K562 (cell line): ENCODE measurements around the gene GLIPR1L1. TPM values are rescaled to one million over a fixed set of nuclear protein-coding genes. Genes with fewer than 3 reads are reported as not detected.

Source experiments
- ATAC-seq: fragments of 200-7000 bp; cut with Tn5 transposase; 3 replicates; pipeline ENCODE4 v1.9.1; 2020; ENCODE audit warnings: moderate library complexity
- BruUV-seq: library from RNA; stranded (reverse); fragments of 400-500 nt; replicated peaks from 2 replicates; lab custom pipeline; 2021; lab: Mats Ljungman, UMichigan
- CTCF ChIA-PET: fragments of 300-600 bp; formaldehyde crosslinking; extraction: SDS; loops from one replicate; lab custom pipeline; 2021; ENCODE audit warnings: low intra/inter-chr PET ratio; lab: Yijun Ruan, JAX
- POLR2A ChIA-PET: fragments of 300-600, 350-650 bp; sonication (Branson Sonifier 250); formaldehyde crosslinking; extraction: SDS; loops from one replicate; lab custom pipeline; 2021; ENCODE audit warnings: antibody characterized with exemption, inconsistent platforms; lab: Yijun Ruan, JAX
- DNase-seq, 4 experiments: peaks; one replicate each; pipeline versions ENCODE4 v3.0.0 to v3.0.0-alpha.2; 2011 to 2018; ENCODE audit warnings: low spot score in 3 of 4, mixed read lengths in 3 of 4; ENCODE audit errors: extremely low read depth in 1 of 4
- FAIRE-seq: peaks from 2 replicates; lab custom pipeline; 2011; peaks lifted over from hg19 to GRCh38; lab: Jason Lieb, UNC
- H2AFZ ChIP-seq: 2 replicates; pipeline ENCODE4 v1.6.0; 2011; ENCODE audit warnings: low read depth, low read length, control low read depth, inconsistent platforms
- H3K27ac ChIP-seq: fragments of 200-600 bp; 3 replicates; pipeline ENCODE4 v1.8.0; 2011; ENCODE audit warnings: low read depth, mild to moderate bottlenecking, control low read depth, inconsistent platforms, low read length, moderate library complexity, mixed read lengths; ENCODE audit errors: extremely low read depth
- H3K27me3 ChIP-seq, 2 experiments: fragments of 300-600 bp in 1 of 2; 2 replicates in 1 of 2; 3 replicates in 1 of 2; pipeline versions ENCODE4 v1.6.0 to v1.8.0; 2011; ENCODE audit warnings: inconsistent platforms in 2 of 2, low read length in 2 of 2, mild to moderate bottlenecking in 1 of 2, mixed read lengths in 1 of 2, moderate library complexity in 1 of 2; ENCODE audit not compliant: control insufficient read depth in 2 of 2, insufficient read depth in 2 of 2
- H3K36me3 ChIP-seq: fragments of 300-600 bp; 3 replicates; pipeline ENCODE4 v1.8.0; 2011; ENCODE audit warnings: mild to moderate bottlenecking, low read length, inconsistent platforms; ENCODE audit not compliant: control insufficient read depth, insufficient read depth
- H3K4me1 ChIP-seq, 2 experiments: fragments of 200-600 bp in 1 of 2; replicated peaks in 1 of 2; 2 replicates in 1 of 2; 3 replicates in 1 of 2; pipeline versions ENCODE4 v1.5.1 to v1.8.0; 2011; ENCODE audit warnings: inconsistent platforms in 2 of 2, low read length in 2 of 2, mild to moderate bottlenecking in 1 of 2, mixed read lengths in 1 of 2, moderate library complexity in 1 of 2; ENCODE audit not compliant: control insufficient read depth in 2 of 2, insufficient read depth in 2 of 2
- H3K4me2 ChIP-seq: 2 replicates; pipeline ENCODE4 v1.6.1; 2011; ENCODE audit warnings: low read length, control low read depth, inconsistent platforms, mixed read lengths; ENCODE audit not compliant: insufficient read depth
- H3K4me3 ChIP-seq: fragments of 200-600 bp; sonication (generic), shearing (Covaris generic); 2 replicates; pipeline ENCODE4 v1.5.1; 2016; ENCODE audit warnings: control low read depth, inconsistent platforms
- H3K79me2 ChIP-seq: fragments of 200-600 bp; 3 replicates; pipeline ENCODE4 v1.8.0; 2011; ENCODE audit warnings: low read length, inconsistent platforms; ENCODE audit not compliant: control insufficient read depth, insufficient read depth
- H3K9ac ChIP-seq, 2 experiments: 2 replicates each; pipeline versions ENCODE4 v1.6.0 to v1.6.1; 2011; ENCODE audit warnings: low read depth in 2 of 2, low read length in 2 of 2, control low read depth in 1 of 2, inconsistent platforms in 1 of 2, mild to moderate bottlenecking in 1 of 2, mixed read lengths in 1 of 2; ENCODE audit not compliant: insufficient read depth in 1 of 2
- H3K9me1 ChIP-seq: one replicate; pipeline ENCODE4 v1.6.0; 2011; ENCODE audit warnings: inconsistent platforms, mild to moderate bottlenecking, low read length, moderate library complexity; ENCODE audit not compliant: control insufficient read depth, insufficient read depth
- H3K9me3 ChIP-seq: replicated peaks from 2 replicates; pipeline ENCODE4 v1.5.1; 2011; ENCODE audit warnings: low read depth, low read length, inconsistent platforms; ENCODE audit not compliant: control insufficient read depth, insufficient read depth
- H4K20me1 ChIP-seq: replicated peaks from 2 replicates; pipeline ENCODE4 v1.6.1; 2011; ENCODE audit warnings: low read length, inconsistent platforms, mixed read lengths; ENCODE audit not compliant: control insufficient read depth, insufficient read depth
- ARID1B ChIP-seq: fragments of 450-650 bp; IDR thresholded peaks from 2 replicates; pipeline ENCODE4 v1.6.1; 2016; ENCODE audit warnings: antibody characterized with exemption, mild to moderate bottlenecking, inconsistent platforms
- CCNT2 ChIP-seq: IDR thresholded peaks from 2 replicates; pipeline ENCODE4 v1.6.1; 2011; ENCODE audit warnings: borderline replicate concordance, low read depth, mild to moderate bottlenecking, moderate library complexity, mixed read lengths, low read length; ENCODE audit not compliant: insufficient read length; ENCODE audit errors: extremely low read depth
- FOS ChIP-seq: IDR thresholded peaks from 3 replicates; pipeline ENCODE4 v1.6.1; 2011; ENCODE audit not compliant: insufficient read length; ENCODE audit errors: extremely low read depth
- GTF2A2 ChIP-seq: IDR thresholded peaks from 2 replicates; pipeline ENCODE4 v1.6.1; 2016; ENCODE audit warnings: mild to moderate bottlenecking, missing genetic modification characterization, missing compliant biosample characterization
- GTF2E2 ChIP-seq: fragments of 200-800 bp; sonication (Bioruptor generic); IDR thresholded peaks from 2 replicates; pipeline ENCODE4 v1.6.1; 2016; ENCODE audit warnings: missing genetic modification characterization, missing compliant biosample characterization
- MAX ChIP-seq: sonication (generic); formaldehyde crosslinking; IDR thresholded peaks from 2 replicates; pipeline ENCODE4 v1.9.0; 2022; ENCODE audit warnings: mild to moderate bottlenecking, missing genetic modification reagents
- MED1 ChIP-seq: sonication (generic); formaldehyde crosslinking; IDR thresholded peaks from 2 replicates; pipeline ENCODE4 v1.8.1; 2023; ENCODE audit warnings: missing genetic modification reagents, borderline replicate concordance
- MEIS2 ChIP-seq: fragments of 450-650 bp; IDR thresholded peaks from 2 replicates; pipeline ENCODE4 v1.6.1; 2014; ENCODE audit warnings: mild to moderate bottlenecking; ENCODE audit not compliant: partially characterized antibody
- NCOR1 ChIP-seq: fragments of 450-650 bp; IDR thresholded peaks from 2 replicates; pipeline ENCODE4 v1.6.1; 2016; ENCODE audit warnings: mild to moderate bottlenecking, moderate library complexity
- NFIX ChIP-seq: fragments of 250-450 bp; sonication (Bioruptor Pico); IDR thresholded peaks from 2 replicates; pipeline ENCODE4 v1.4.0; 2020; ENCODE audit warnings: low read depth, mild to moderate bottlenecking, moderate library complexity
- PRMT5 ChIP-seq: sonication (generic); formaldehyde crosslinking; IDR thresholded peaks from 2 replicates; pipeline ENCODE4 v1.5.0; 2020; ENCODE audit warnings: missing genetic modification reagents
- TAF9B ChIP-seq: fragments of 450-650 bp; IDR thresholded peaks from 2 replicates; pipeline ENCODE4 v1.6.1; 2018; ENCODE audit warnings: mild to moderate bottlenecking; ENCODE audit not compliant: partially characterized antibody
- TEAD2 ChIP-seq: fragments of 450-650 bp; IDR thresholded peaks from 2 replicates; pipeline ENCODE4 v1.6.1; 2016; ENCODE audit warnings: missing genetic modification characterization, control low read depth, missing compliant biosample characterization
- UBTF ChIP-seq, 2 experiments: IDR thresholded peaks; 2 replicates each; pipeline ENCODE4 v1.6.1; 2012; ENCODE audit warnings: improper control_type of control experiment in 2 of 2, low read depth in 2 of 2, low read length in 2 of 2, borderline replicate concordance in 1 of 2
- ZNF551 ChIP-seq: fragments of 250-450 bp; sonication (Bioruptor Pico); IDR thresholded peaks from 2 replicates; pipeline ENCODE4 v1.5.0; 2021; ENCODE audit warnings: mild to moderate bottlenecking, moderate library complexity
- WGBS: fragments of 100-300 bp; shearing (Covaris generic); methylation state at CpG from one replicate; pipeline ENCODE4 v1.1.6; 2016; ENCODE audit warnings: low coverage, mixed read lengths; ENCODE audit not compliant: insufficient coverage; ENCODE audit errors: missing lambda C conversion rate; 5-methylcytosine and 5-hydroxymethylcytosine counted together
- in situ Hi-C: fragments of 300-500 bp; cut with MboI; formaldehyde crosslinking; loops from 4 replicates; pipeline ENCODE4 v1.15.0; 2018; ENCODE audit warnings: inconsistent platforms, mixed read lengths
- intact Hi-C: fragments of 100-400 bp; cut with micrococcal nuclease; formaldehyde crosslinking; loops from 2 replicates; pipeline ENCODE4 v1.14.2; 2022
- polyA plus RNA-seq, 8 experiments: library from polyadenylated mRNA; depleted of rRNA in 4 of 8; stranded (reverse) in 5 of 8; unstranded in 3 of 8; fragments of >200 nt; fragmentation: Nextera tagmentation in 2 of 8; fragmentation: Illumina TruSeq in 1 of 8; extraction: Ambion mirVana in 2 of 8; extraction: Trizol in 1 of 8; gene quantifications; 2 replicates each; pipeline versions ENCODE4 v1.2.1 to v1.2.3, GENCODE V29; 2011 to 2014; ENCODE audit warnings: inconsistent platforms in 1 of 8, missing spikeins in 1 of 8
- total RNA-seq, 7 experiments: library from RNA; depleted of rRNA in 6 of 7; stranded (reverse); fragments of >200 nt in 6 of 7; fragmentation: Illumina TruSeq in 2 of 7; extraction: Trizol in 2 of 7; gene quantifications; 2 replicates each; pipeline versions ENCODE4 v1.2.1 to v1.2.3, GENCODE V29; 2011 to 2021; ENCODE audit warnings: low replicate concordance in 1 of 7

Gene GLIPR1L1
- total and polyA plus RNA-seq, 9 of the 15 experiments (the other 6 are each of a cell fraction or from before 2014, with no cell fraction given) = not detected

GRCh38 chr12:75350413-75350812 lies 15.9 kb downstream of the GLIPR1L1 start:
- Histone ChIP-seq H3K27ac (no peak overlapping the region), H3K79me2 (no peaks in the 10 kb centered on the region), H3K27me3 (no peaks in the 10 kb centered on the region), H2AFZ (no peak overlapping the region), H3K36me3 (no peaks in the 10 kb centered on the region), H3K4me2 (no peak overlapping the region), H3K9me3 (no peaks in the 10 kb centered on the region), H3K4me1 (no peaks in the 10 kb centered on the region), H3K9me1 (no peaks in the 10 kb centered on the region), H3K9ac (no peak overlapping the region), H4K20me1 (no peaks in the 10 kb centered on the region), H3K4me3 (no peak overlapping the region)
- ATAC-seq (no peak), DNase-seq (no peak), FAIRE-seq (no peak)
- 8% methylated on average over 2 of the region's 2 CpGs for WGBS
- in situ Hi-C loops (no loop called here), intact Hi-C loops (no loop called here)
- CTCF ChIA-PET = no interaction called here
- TF ChIP-seq MAX (CRISPR knock-in tag) (no peak), NCOR1 (no peak), TEAD2 (no peak), PRMT5 (CRISPR knock-in tag) (no peak), GTF2A2 (tag) (no peak), MEIS2 (no peak), FOS (no peak), MED1 (CRISPR knock-in tag) (no peak), TAF9B (no peak), ARID1B (no peak), ZNF551 (CRISPR knock-in tag) (no peak), GTF2E2 (tag) (no peak), UBTF (IDR thresholded peaks at IDR 0.05; ENCODE audit: borderline replicate concordance in 1 of 2, low read depth in 2 of 2, low read length in 2 of 2) (no peak), NFIX (CRISPR knock-in tag) (no peak), CCNT2 (no peak)
- POLR2A ChIA-PET = no interaction called here
- no TSS peak for BruUV-seq
